Neural crest cell (in vitro differentiated cells): Measurements from ENCODE around the gene RPL15. TPM values are rescaled to one million over a fixed set of nuclear protein-coding genes. Genes with fewer than 3 reads are reported as not detected.

Source experiments
- DNase-seq: peaks from one replicate; pipeline ENCODE4 v3.0.0; 2021; ENCODE audit warnings: low read depth, mixed read lengths, low spot score
- H3K27ac Mint-ChIP-seq: one replicate; pipeline ENCODE4 v1.8.0; 2021; ENCODE audit warnings: mild to moderate bottlenecking, mixed read lengths; ENCODE audit not compliant: unreplicated experiment
- H3K27me3 Mint-ChIP-seq: 2 replicates; pipeline ENCODE4 v1.8.0; 2021; ENCODE audit warnings: low read depth, mild to moderate bottlenecking, mixed read lengths
- H3K36me3 Mint-ChIP-seq: 2 replicates; pipeline ENCODE4 v1.8.0; 2021; ENCODE audit warnings: low read depth, mild to moderate bottlenecking, mixed read lengths
- H3K4me1 Mint-ChIP-seq: 2 replicates; pipeline ENCODE4 v1.8.0; 2021; ENCODE audit warnings: mixed read lengths
- H3K4me3 Mint-ChIP-seq: one replicate; pipeline ENCODE4 v1.8.0; 2021; ENCODE audit warnings: mild to moderate bottlenecking, mixed read lengths
- H3K9me3 Mint-ChIP-seq: 2 replicates; pipeline ENCODE4 v1.8.0; 2021; ENCODE audit warnings: mixed read lengths
- CTCF ChIP-seq: fragments of 200-600 bp; sonication (generic); conservative IDR thresholded peaks from 2 replicates; pipeline ENCODE4 v1.5.0; 2021; ENCODE audit warnings: antibody characterized with exemption, mild to moderate bottlenecking
- total RNA-seq: library from RNA; stranded (reverse); gene quantifications from 2 replicates; pipeline ENCODE4 v1.2.1, GENCODE V29; 2021

Gene RPL15
- total RNA-seq, 1 donor from 2014 or later, result 2,019 TPM

GRCh38 chr3:23894254-23895061 lies 22.5 kb upstream of the RPL15 start:
- Mint-ChIP-seq H3K27ac (no peak overlapping the region), H3K9me3 (peaks cover 11% of the 10 kb centered on the region), H3K4me3 (no peak overlapping the region), H3K4me1 (peaks cover 11% of the 10 kb centered on the region), H3K36me3 (peaks cover 37% of the 10 kb centered on the region), H3K27me3 (no peaks in the 10 kb centered on the region)
- no peak for DNase-seq
- no peak for TF ChIP-seq CTCF

- DNase-seq, result no peak
- peaks cover 42% of the 10 kb centered on the region for H3K36me3 Mint-ChIP-seq
- peaks cover 12% of the 10 kb centered on the region for H3K9me3 Mint-ChIP-seq
- no peak overlapping the region for H3K27ac Mint-ChIP-seq
- no peaks in the 10 kb centered on the region for H3K27me3 Mint-ChIP-seq
- TF ChIP-seq CTCF, result no peak
- peaks cover 6% of the 10 kb centered on the region for H3K4me1 Mint-ChIP-seq
- H3K4me3 Mint-ChIP-seq, result no peak overlapping the region
Measured at GRCh38 chr3:23895181-23895580, 21.8 kb upstream of the RPL15 start.

- Mint-ChIP-seq H3K27me3 (no peaks in the 10 kb centered on the region), H3K36me3 (peaks cover 51% of the 10 kb centered on the region), H3K4me1 (no peaks in the 10 kb centered on the region), H3K9me3 (peaks cover 15% of the 10 kb centered on the region), H3K4me3 (no peak overlapping the region), H3K27ac (no peak overlapping the region)
- peak; percentile 40 for TF ChIP-seq CTCF
- no peak for DNase-seq
Measured at GRCh38 chr3:23900744-23901143, 16.2 kb upstream of the RPL15 start.

- Mint-ChIP-seq H3K4me3 (no peak overlapping the region), H3K9me3 (peaks cover 4% of the 10 kb centered on the region), H3K4me1 (no peaks in the 10 kb centered on the region), H3K36me3 (peaks cover 34% of the 10 kb centered on the region), H3K27ac (no peak overlapping the region), H3K27me3 (no peaks in the 10 kb centered on the region)
- no peak for TF ChIP-seq CTCF
- no peak for DNase-seq
Measured at GRCh38 chr3:23904545-23904944, 12.4 kb upstream of the RPL15 start.

GRCh38 chr3:23909341-23909740 lies 7.6 kb upstream of the RPL15 start:
- no peak for DNase-seq
- peaks cover under 1% of the 10 kb centered on the region for H3K9me3 Mint-ChIP-seq

More at GRCh38 chr3:23909341-23909740, 7.6 kb upstream of the RPL15 start:
- no peak for TF ChIP-seq CTCF
- no peak overlapping the region for H3K27ac Mint-ChIP-seq
- H3K4me1 Mint-ChIP-seq, result peaks cover 7% of the 10 kb centered on the region
- peaks cover 20% of the 10 kb centered on the region for H3K36me3 Mint-ChIP-seq
- no peak overlapping the region for H3K4me3 Mint-ChIP-seq
- H3K27me3 Mint-ChIP-seq, result no peaks in the 10 kb centered on the region
